Psoas muscle (tissue), 8 donors: Measurements from ENCODE around the gene FUZ. TPM values are rescaled to one million over a fixed set of nuclear protein-coding genes. Genes with fewer than 3 reads are reported as not detected.

Experiments
- ATAC-seq, 4 donors: fragments of 200-7000 bp; cut with Tn5 transposase; one replicate each; pipeline ENCODE4 v1.9.1; 2020; ENCODE audit warnings: moderate library complexity in 3 of 4, mild to moderate bottlenecking in 2 of 4
- DNase-seq, 2 donors: peaks; one replicate each; pipeline ENCODE4 v3.0.0-alpha.2; 2020
- H3K27ac ChIP-seq: fragments of 200-600 bp; one replicate; pipeline ENCODE4 v1.8.0; 2022
- H3K27me3 ChIP-seq, 3 donors: fragments of 200-600 bp in 1 of 3; one replicate each; pipeline versions ENCODE4 v1.6.1 to v1.8.0; 2013 to 2022; ENCODE audit warnings: low read length in 2 of 3, mild to moderate bottlenecking in 2 of 3, moderate library complexity in 1 of 3; ENCODE audit not compliant: insufficient read depth in 3 of 3
- H3K36me3 ChIP-seq, 2 donors: fragments of 200-600 bp in 1 of 2; one replicate each; pipeline versions ENCODE4 v1.6.1 to v1.8.0; 2013 to 2022; ENCODE audit warnings: low read depth in 1 of 2, mild to moderate bottlenecking in 1 of 2, moderate library complexity in 1 of 2; ENCODE audit not compliant: insufficient read depth in 1 of 2
- H3K4me1 ChIP-seq: fragments of 200-600 bp; one replicate; pipeline ENCODE4 v1.8.0; 2022
- H3K4me3 ChIP-seq: fragments of 200-600 bp; one replicate; pipeline ENCODE4 v1.8.0; 2022; ENCODE audit warnings: mild to moderate bottlenecking
- H3K9me3 ChIP-seq: fragments of 200-600 bp; one replicate; pipeline ENCODE4 v1.8.0; 2022
- WGBS, 3 donors: extraction: QIAGEN DNeasy Blood & Tissue Kit; methylation state at CpG; one replicate each; pipeline versions ENCODE4 v1.1.6 to v1.1.7; 2013; 5-methylcytosine and 5-hydroxymethylcytosine counted together
- intact Hi-C, 2 donors: fragments of 100-400 bp; cut with DNase I; formaldehyde crosslinking; loops; one replicate each; pipeline versions ENCODE4 v1.11.0 to v1.14.2; 2022
- polyA plus RNA-seq, 3 donors: library from polyadenylated mRNA; stranded (reverse); fragments of 200-250 nt; gene quantifications; one replicate each; pipeline ENCODE4 v1.2.3, GENCODE V29; 2013
- total RNA-seq, 4 donors: library from RNA; stranded (reverse); fragmentation: NEBNext Ultra II Directional in 2 of 4; extraction: Animal tissue kit (Norgen Biotek cat#: 25700) in 2 of 4; gene quantifications; one replicate each; pipeline versions ENCODE4 v1.2.1 to v1.2.4, GENCODE V29; 2021 to 2023
- TF ChIP-seq, protein P1 (sequence below): fragments of 200-600 bp; IDR thresholded peaks from one replicate; pipeline ENCODE4 v1.8.0; 2022; ENCODE audit warnings: antibody characterized with exemption
- donor health status: healthy with polysubstance abuse.
- donor health status: DM: no; HTN: no; CAD: no; lungs with moderate emphysema.
- donor health status: Bipolar disorder and iron deficiency.
- donor health status: healthy.
- donor health status: DM: yes; HTN: yes; CAD: no.
- donor health status: DM: no; HTN: no; CAD: no.
- donor health status: DM: no; HTN: no; CAD: no.
- donor health status: DM: yes; HTN: yes; CAD: no.

FUZ gene
- total and polyA plus RNA-seq, 7 donors, result 15.9 to 38.8 (median 25.5) TPM

DNA sequence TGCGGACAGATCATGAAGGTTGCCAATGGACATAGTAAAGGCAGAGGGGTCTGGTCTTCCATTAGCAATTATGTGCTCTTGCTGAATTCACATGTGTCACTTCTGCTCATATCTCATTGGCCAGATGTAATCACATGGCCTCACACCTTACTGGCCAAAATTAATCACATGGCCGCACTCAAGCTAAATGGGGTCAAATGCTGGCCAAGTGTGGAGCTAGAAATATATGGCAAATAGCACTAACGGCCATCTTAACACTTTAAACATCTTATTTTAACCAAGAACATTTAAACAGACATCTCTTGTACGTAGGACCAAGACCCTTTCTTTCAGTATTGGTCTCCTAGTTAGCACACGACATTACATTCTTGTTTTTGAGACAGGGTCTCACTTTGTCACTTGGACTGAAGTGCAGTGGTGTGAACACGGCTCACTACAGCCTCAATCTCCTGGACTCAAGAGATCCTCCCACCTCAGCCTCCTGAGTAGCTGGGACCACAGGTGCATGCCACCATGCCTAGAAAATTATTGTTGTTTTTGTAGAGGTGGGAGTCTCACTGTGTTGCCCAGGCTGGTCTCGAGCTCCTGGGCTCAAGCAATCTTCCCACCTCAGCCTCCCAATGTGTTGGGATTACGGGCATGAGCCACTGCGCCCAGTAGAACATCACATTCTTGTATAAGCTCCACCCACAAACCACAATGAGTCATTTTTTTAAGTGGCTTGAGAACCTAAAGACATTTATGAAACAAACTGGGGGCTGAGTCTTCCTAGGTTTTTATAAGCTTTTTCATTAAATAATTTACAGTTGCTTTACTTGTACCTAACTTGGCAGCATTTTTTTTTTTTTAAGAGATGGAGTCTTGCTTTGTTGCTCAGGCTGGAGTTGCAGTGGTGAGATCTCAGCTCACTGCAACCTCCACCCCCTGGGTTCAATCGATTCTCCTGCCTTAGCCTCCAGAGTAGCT is 34.9 kb upstream of the FUZ start:
- no peak for ATAC-seq

DNA sequence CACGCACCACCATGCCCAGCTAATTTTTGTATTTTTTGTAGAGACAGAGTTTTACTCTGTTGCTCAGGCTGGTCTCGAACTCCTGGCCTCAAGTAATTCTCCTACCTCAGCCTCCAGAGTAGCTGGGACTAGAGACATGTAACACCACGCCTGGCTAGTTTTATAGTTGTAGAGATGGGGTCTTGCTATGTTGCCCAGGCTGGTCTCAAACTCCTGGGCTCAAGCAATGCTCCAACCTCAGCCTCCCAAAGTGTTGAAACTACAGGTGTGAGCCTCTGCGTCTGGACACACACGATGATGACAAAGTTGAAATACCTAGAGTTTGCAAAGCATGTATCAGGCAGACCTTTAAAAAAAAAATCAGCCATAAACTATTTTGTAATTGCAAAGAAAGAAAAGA is 33.3 kb upstream of the FUZ start:
- WGBS, 3 donors, result 72 to 86% (median 82%) methylated on average over 5 of the region's 5 CpGs
- Histone ChIP-seq H3K4me3 (no peak overlapping the region), H3K27me3 (no peaks in the 10 kb centered on the region), H3K9me3 (no peaks in the 10 kb centered on the region), H3K36me3 (no peaks in the 10 kb centered on the region), H3K27ac (peak overlapping the region; percentile 72), H3K4me1 (peaks cover 21% of the 10 kb centered on the region)
- ATAC-seq, result no peak
- TF ChIP-seq, protein P1, sequence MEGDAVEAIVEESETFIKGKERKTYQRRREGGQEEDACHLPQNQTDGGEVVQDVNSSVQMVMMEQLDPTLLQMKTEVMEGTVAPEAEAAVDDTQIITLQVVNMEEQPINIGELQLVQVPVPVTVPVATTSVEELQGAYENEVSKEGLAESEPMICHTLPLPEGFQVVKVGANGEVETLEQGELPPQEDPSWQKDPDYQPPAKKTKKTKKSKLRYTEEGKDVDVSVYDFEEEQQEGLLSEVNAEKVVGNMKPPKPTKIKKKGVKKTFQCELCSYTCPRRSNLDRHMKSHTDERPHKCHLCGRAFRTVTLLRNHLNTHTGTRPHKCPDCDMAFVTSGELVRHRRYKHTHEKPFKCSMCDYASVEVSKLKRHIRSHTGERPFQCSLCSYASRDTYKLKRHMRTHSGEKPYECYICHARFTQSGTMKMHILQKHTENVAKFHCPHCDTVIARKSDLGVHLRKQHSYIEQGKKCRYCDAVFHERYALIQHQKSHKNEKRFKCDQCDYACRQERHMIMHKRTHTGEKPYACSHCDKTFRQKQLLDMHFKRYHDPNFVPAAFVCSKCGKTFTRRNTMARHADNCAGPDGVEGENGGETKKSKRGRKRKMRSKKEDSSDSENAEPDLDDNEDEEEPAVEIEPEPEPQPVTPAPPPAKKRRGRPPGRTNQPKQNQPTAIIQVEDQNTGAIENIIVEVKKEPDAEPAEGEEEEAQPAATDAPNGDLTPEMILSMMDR, result no peak
- intact Hi-C loops, result no loop called here
- DNase-seq, result no peak

More for the DNA sequence above, 34.9 kb upstream of the FUZ start:
- peak overlapping the region; percentile 9 for H3K27ac ChIP-seq
- H3K27me3 ChIP-seq, result no peaks in the 10 kb centered on the region
- no peaks in the 10 kb centered on the region for H3K36me3 ChIP-seq
- 90 to 94% (median 94%) methylated on average over 10 of the region's 10 CpGs for WGBS, 3 donors
- TF ChIP-seq, protein P1, result no peak
- H3K9me3 ChIP-seq, result no peaks in the 10 kb centered on the region
- DNase-seq, result no peak
- no peak overlapping the region for H3K4me3 ChIP-seq
- peaks cover 34% of the 10 kb centered on the region for H3K4me1 ChIP-seq
- intact Hi-C loops, result no loop called here

DNA sequence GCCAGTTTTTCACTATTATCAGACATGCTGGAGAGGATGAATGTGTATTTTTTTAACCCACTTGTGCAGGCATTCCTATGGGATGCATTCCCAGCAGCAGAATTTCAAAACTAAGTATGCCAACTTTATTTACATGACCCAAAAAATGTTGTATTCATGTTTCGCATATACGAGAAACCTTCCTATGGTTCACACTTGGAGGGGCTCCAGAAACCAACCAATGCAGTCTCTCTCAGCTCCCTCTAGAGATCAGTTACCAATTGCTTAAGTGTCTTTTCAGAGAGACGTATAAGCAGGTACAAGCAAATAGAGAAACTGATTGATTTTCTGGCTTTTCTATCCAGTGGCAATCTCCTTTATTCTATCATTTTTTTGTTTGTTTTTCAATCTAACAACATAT is 32.3 kb upstream of the FUZ start:
- peak overlapping the region; percentile 72 for H3K27ac ChIP-seq
- TF ChIP-seq, protein P1, result no peak
- no peaks in the 10 kb centered on the region for H3K9me3 ChIP-seq
- ATAC-seq (no peak), DNase-seq (no peak)
- WGBS, 3 donors, result 28 to 60% (median 41%) methylated on average over 3 of the region's 3 CpGs
- intact Hi-C loops, result no loop called here
- no peak overlapping the region for H3K4me3 ChIP-seq
- no peaks in the 10 kb centered on the region for H3K27me3 ChIP-seq
- peaks cover 0 to 4% of the 10 kb centered on the region in 2 donors for H3K36me3 ChIP-seq
- H3K4me1 ChIP-seq, result peaks cover 21% of the 10 kb centered on the region

DNA sequence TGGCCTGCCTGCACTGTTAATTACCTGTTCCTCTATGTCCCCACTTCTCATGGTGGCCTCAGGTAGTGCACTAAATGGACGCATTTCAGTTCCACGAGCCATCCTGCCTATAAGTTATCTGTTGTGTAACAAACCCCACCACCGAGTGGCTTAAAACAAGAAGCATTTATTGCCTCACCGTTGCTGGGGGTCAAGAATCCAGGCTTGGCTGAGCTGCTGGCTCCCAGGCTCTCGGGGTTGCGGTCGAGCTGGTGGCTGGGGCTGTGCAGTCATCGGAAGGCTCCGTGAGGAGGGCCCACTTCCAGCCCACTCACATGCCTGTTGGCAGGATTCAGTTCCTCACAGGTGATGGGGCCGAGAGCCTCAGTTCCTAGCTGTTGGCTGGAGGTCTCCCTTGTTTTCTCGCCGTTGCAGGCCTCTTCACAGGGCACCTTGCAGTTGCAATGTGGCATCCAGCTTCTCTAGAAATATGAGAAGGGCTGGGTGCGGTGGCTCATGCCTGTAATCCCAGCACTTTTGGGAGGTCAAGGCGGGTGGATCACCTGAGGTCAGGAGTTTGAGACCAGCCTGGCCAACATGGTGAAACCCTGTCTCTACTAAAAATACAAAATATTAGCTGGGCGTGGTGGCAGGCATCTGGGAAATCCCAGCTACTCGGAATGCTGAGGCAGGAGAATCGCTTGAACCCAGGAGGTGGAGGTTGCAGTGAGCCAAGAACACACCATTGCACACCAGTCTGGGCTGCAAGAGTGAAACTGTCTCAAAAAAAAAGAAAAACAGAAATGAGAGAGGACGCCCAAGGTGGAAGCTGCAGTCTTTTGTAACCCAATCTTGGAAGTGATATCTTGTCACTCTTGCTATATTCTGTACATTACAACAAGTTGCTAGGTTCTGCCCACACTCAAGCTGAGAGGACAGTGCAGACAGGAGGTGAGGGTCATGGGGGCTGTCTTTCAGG is 31.3 kb upstream of the FUZ start:
- intact Hi-C loops, result no loop called here
- ATAC-seq (peak; percentile 71 to 91 (median 78)), DNase-seq (peak in 1 of 2 donors; percentile 75)
- Histone ChIP-seq H3K9me3 (no peaks in the 10 kb centered on the region), H3K4me1 (peaks cover 25% of the 10 kb centered on the region), H3K27ac (peak overlapping the region; percentile 72), H3K4me3 (no peak overlapping the region), H3K27me3 (no peaks in the 10 kb centered on the region), H3K36me3 (peaks cover 0 to 10% of the 10 kb centered on the region in 2 donors)
- WGBS, 3 donors, result 26 to 37% (median 26%) methylated on average over 18 of the region's 18 CpGs
- TF ChIP-seq, protein P1, result no peak
